GM12873 (cell line): ENCODE measurements around the gene ADAMTSL3.

Source experiments
- CTCF ChIP-seq: IDR thresholded peaks from 2 replicates; pipeline ENCODE4 v1.5.1; 2012; ENCODE audit warnings: low read depth, mild to moderate bottlenecking, moderate library complexity, low read length, control low read depth; ENCODE audit not compliant: insufficient read depth; ENCODE audit errors: missing control alignments

ADAMTSL3 gene

GRCh38 chr15:83700082-83700481 lies 46.2 kb downstream of the ADAMTSL3 start:
- no peak for TF ChIP-seq CTCF

- TF ChIP-seq CTCF = no peak
Observed at GRCh38 chr15:83708328-83708727, 54.4 kb downstream of the ADAMTSL3 start.

GRCh38 chr15:83709241-83709640 lies 55.3 kb downstream of the ADAMTSL3 start:
- TF ChIP-seq CTCF = no peak

GRCh38 chr15:83709811-83710210 lies 55.9 kb downstream of the ADAMTSL3 start:
- no peak for TF ChIP-seq CTCF

GRCh38 chr15:83710452-83710851 lies 56.5 kb downstream of the ADAMTSL3 start:
- no peak for TF ChIP-seq CTCF

- no peak for TF ChIP-seq CTCF
Observed at GRCh38 chr15:83711236-83711635, 57.3 kb downstream of the ADAMTSL3 start.

GRCh38 chr15:83713242-83713641 lies 59.3 kb downstream of the ADAMTSL3 start:
- no peak for TF ChIP-seq CTCF
